ENCODE data around the gene ZNF467. TPM values are rescaled to one million over a fixed set of nuclear protein-coding genes. Genes with fewer than 3 reads are reported as not detected.

Gene ZNF467
- total RNA-seq, 1 experiment from 2014 or later = 3.0 TPM

DNA sequence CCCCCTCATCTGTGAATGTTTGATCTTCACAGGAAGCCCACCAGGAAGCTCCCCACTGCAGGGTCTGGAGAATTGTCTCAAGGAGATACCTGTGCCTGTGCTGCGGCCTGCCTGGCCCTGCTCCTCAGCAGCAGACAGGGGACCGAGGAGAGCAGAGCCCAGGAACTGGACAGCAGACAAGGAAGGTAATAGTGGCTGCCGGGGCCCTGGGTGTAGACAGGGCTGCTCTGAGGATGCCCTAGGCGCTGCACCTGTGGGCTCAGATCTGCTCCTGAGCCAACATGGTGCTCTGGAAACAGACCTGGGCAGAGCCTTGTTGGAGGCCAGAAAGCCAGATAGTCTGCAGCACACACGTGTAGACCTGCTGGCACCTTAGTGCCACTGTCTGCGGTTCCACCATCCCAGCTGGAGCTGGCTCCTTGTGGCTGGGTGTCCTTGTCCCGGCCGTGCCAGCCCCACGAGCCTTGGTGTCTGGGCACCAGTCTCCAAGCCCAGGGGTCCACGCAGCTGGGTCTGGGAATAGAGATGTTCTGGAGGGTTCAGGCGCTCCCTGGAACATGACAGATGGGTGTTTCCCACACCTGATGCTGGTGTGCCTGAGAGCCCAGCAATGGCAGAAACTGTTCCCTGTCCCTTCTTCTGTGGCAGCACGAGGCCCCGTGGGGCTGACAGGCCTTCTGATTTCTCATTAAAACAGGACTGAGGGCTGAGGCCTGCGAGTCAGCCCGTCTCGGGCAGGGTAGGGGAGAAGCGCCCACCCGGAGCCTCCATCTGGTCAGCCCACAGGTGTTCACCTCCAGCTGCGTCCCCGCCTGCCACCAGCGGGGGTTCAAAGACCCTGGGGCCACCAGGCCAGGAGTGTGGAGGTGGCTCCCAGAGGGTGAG, 44.7 kb downstream of the ZNF467 start:
- no peak for DNase-seq (ENCODE audit: low spot score)

DNA sequence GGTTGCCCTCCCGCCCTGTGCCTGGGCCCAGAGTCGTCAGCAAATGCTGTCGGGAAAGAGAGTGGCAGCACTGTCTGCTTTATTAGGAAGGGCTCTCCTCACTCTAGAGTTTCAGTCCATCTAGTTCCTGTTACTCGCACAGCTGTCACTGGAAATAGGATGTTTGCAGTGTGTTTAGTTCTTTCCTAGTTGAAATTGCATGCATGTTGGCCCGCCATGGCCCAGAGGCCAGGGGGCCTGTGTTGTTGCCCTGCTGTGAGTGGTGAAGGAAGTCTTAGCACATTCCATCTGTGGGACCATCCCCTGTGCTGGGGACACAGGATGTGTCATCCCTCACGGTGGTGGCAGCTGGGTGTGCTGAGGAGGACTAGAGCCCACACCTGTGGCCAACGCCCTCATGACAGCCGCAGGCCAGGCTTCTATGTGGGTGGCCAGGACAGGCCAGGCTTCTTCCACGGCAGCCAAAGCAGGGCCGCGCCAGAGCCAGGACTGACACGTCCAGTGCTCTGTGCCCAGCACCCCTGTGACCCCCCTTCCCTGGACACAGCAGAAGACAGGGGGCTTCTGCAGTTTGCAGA, 45.4 kb downstream of the ZNF467 start:
- DNase-seq (ENCODE audit: low spot score) = no peak

DNA sequence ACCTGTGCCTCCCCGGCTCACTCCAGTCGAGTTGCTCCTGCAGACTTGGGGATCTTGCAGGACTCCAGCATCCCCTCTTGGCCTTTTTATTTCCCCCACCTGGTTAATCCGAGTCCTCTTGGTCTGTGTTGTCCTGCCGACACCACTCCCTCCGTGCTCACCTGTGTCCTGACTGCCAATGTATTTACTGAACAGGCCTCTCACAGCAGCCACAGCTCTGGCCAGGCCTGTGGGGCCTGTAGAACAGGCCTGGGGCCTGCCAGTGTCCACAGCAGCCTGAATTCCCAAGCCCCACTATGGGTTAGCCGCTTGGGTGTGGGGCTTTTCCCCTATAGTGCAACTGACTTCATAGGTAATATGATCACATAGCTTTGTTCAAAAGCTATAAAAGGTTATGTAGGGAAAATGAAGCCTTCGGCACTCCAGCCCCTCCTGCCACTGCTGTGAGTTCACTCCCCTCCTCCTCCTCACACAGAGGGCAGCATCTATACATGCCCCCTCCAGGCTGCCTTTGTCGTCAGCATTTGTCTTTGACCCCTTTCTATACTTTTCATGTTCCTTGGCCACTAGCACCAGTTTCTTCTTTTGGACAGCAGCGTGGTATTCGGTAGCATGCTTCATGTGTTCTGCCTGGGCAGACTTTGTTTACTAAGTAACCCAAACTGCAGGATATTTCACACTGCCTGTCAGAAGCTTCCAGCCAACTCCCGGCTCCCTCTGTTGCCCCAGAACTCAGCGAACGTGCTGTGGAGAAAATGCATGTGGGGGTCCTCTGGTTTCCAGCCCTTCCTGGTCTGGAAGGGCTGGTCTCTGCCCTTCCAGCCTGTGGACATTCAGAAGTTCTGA, 46.1 kb downstream of the ZNF467 start:
- no peak for DNase-seq (ENCODE audit: low spot score)

DNA sequence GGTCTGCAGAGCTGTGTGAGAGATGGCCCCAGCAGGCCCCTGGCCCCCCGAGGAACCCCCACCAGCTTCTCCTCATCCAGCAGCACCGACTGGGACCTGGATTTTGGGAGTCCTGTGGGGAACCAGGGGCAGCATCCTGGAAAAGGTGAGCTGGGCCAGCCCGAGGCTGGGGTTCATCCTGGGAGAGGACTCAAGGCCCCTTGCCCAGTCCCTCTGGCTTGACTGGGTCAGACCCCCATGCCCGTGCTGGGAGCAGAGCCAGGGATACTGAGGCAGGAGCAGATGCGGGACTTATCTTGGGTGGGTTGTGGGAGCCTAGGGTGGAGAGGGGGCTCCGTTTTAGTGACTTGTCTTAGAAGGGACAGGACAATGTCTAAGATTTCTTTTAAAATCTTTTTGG, 47.5 kb downstream of the ZNF467 start:
- no peak for DNase-seq (ENCODE audit: low spot score)

DNA sequence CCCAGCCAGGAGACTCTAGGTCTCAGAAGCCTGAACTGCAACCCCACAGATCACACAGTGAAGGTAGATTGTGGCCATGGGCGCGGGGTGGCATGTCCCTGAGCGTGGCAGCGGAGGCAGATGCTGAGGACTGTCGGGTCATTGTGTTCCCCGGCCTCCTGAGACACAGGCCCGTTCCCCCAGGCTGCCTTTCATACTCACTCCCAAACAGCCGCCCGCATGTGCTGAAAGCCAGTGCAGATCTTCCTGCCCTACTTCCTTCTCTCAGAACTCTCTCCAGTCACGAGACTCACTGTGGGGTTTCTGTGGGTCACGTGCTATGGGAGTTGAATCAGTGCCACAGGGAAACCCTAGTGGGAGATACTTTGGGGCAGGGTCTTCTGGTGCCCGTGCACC, 48.0 kb downstream of the ZNF467 start:
- no peak for DNase-seq (ENCODE audit: low spot score)

DNA sequence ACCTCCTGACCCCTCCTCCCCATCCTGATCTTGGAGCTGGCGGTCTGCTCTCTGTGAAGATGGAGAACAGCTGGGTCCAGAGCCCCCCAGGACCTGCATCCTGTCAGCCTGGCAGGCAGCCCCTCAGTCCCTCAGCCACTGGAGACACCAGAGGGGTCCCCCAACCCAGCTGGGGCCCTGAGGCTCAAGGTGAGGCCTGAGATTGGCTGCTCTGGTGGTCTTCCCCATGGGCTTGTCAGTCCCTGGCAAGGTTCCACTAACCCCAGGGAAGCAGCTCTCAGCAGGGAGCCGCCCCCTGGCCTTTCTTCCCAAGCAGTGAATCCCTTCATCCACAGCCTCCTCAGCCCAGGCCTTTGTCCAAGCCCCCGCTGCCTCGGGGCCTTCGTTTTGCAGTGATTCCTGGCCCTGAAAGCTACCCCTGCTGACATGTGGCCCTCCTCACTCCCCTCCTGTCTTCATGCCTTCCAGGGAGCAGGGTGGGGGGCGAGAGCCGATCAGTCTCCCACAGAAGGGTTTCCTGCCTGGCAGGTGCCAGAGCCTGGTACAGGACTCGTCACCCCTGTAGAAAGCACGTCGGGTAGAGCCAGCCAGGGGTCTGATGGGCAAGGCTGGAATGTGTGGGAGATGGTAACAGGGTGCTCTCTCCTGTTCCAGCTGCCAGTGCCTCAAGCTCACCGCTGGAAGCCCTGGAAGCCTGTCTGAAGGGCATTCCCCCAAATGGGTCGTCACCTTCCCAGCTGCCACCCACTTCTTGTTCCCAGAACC, 48.5 kb downstream of the ZNF467 start:
- no peak for DNase-seq (ENCODE audit: low spot score)

DNA sequence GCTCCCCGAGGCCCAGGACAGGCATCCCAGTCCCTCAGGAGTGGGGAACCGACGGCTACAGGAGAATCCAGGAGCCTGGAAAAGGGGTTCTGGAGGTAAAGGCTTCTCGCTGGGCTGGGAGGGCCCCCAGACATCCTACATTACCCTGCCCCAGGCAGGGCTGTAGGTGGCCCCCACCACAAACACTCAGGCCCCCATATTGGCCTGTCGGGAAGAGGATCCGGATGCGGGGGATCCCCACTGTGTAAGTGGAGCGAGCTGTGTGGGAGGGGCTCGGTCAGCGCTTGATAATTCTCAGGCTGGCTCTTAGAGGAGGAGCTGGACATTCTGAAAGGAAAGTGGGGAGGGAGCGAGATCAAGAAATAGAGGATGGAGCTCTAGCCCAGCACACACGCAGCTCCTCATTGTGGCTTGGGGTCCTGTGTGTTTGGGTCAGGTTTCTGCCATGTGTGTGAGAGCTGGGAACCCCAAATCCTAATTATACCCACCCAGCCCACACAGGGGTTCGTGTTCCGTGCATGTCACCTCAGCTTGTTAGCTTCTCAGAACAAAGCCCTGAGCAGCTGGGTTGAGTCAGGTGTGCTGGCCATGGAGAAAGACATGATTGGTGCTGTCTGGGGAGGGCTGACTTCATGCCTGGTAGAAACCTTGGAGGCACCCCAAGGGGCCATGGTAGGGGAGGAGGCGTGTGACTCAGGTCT, 49.4 kb downstream of the ZNF467 start:
- DNase-seq (ENCODE audit: low spot score) = no peak

DNA sequence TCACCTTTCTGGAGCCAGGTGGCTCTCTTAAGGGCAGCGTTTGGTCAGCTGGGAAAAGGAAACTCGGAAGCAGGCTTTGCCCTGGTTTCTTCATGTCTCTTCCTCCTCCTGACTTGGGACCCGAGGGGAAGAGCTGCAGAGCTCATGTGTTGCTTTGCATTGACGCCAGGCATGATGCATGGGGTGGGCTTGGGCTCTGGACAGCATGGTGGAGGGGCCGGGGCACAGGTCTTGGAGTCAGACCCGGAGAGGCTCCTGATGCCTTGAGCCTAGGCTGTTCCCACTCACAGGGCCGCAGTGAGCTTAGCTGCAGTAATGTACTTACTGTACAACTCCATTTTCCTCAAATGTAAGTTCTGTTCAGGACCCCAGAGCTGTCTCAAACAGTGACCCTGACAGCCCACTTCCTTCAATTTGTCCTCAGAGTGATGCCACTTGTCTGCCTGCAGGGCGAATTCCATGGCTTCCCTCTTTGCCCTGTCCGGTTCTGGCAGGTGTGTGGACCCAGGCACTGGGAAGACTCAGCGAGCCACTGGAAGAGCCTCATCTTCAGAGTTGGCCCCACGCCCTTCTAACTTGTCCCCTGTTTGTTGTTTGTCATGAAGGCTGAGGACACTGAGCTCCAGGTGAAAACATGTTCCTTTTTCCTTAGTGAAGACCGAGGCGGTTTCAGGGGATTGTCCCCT, 50.2 kb downstream of the ZNF467 start:
- no peak for DNase-seq (ENCODE audit: low spot score)

DNA sequence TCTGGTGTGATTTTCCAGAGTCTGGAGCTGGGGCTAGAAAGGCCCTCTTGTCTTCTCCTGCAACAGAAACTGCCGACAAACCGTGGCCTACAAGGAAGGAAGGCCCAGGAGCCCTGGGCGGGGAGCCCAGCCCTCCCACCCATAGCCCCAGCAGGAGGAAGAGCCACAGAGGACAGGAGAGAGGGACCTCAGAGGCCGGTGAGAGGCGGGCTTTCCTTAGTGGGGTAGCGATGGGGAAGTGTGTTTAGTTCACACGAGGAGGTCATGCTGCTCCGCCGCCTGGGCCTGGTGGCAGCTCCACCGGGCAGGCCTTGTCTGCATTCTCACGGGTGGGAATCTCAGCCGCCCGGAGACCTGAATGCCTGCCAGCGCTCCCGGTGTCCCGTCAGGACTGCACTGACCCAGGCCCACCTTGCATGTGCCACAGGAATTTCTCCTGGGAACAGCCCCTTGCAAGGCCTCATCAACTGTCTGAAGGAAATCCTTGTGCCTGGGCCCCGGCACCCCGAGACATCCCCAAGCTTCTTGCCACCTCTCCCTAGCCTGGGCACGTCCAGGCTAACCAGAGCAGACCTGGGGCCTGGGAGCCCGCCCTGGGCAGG, 50.9 kb downstream of the ZNF467 start:
- DNase-seq (ENCODE audit: low spot score) = no peak

DNA sequence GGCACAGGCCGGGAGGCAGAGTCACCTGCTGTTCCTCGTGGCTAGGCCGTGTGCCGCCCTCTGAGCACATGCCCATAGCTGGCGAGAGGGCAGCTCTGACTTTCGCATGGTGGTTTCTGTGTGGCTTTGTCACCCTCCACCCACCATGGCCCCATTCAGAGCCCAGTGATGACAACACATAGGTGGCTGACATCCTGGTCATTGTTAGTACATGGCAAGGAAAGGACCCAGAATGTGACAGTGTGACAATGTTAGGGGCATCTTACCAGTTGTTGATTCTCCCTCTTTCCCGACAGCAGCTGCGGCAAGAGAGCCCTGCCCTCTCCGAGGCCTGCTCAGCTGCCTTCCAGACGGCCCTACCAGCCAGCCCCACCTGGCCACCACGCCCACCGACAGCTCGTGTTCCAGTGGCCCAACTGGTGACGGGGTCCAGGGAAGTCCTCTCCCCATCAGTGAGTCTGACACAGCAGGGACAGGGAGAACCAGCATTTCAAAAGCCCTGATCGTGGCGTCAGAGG, 52.2 kb downstream of the ZNF467 start:
- DNase-seq (ENCODE audit: low spot score) = no peak

DNA sequence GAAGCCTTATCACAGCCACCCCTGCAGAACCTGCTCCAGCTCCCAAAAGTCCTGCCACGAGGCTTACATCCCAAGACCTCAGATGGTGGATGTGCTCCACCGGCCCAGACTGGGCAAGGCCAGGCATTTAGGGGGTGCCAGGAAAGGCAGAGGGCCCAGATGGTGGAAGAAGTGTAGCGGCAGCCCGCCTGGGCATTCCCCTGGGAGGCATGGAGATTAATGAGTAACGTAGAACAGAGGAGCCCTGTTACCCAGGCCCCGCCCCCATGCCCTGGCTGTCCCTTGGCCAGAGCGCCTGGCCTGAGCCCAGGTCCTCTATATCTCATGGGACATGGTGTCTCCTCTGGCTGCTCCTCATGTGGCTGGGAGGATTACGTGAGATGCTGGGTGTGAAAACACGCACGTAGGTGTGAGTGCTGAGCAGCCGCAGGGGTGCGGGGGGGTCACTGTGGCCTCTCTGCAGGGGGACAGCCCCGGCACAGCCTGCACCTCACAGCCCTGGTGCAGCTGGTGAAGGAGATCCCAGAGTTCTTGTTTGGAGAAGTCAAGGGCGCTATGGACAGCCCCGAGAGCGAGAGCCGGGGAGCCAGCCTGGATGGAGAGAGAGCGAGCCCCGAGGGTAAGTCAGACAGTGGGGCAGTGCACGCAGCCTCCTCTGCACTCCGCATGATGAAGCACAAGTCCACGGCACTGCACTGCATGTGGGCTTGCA, 52.9 kb downstream of the ZNF467 start:
- DNase-seq (ENCODE audit: low spot score) = no peak

DNA sequence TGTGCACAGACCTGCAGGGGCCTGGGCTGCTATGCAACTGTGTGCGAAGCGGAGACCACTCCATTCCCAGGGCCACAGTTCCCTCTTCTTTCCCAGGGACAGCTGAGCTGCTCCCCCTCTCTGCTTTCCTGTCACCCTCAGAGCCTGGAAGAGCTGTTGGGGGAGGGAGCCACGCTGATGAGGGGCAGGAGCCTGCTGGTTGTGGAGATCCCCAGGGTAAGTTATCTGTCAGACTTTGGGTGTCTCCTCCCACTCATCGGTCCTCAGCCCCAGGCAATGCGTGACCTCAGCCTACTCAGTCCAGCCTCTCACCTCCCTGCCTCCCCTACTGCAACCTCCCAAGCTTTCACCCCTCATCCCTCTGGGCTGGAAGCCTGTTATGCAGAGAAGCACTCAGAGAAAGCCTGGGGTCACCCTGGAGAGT, 53.5 kb downstream of the ZNF467 start:
- no peak for DNase-seq (ENCODE audit: low spot score)

DNA sequence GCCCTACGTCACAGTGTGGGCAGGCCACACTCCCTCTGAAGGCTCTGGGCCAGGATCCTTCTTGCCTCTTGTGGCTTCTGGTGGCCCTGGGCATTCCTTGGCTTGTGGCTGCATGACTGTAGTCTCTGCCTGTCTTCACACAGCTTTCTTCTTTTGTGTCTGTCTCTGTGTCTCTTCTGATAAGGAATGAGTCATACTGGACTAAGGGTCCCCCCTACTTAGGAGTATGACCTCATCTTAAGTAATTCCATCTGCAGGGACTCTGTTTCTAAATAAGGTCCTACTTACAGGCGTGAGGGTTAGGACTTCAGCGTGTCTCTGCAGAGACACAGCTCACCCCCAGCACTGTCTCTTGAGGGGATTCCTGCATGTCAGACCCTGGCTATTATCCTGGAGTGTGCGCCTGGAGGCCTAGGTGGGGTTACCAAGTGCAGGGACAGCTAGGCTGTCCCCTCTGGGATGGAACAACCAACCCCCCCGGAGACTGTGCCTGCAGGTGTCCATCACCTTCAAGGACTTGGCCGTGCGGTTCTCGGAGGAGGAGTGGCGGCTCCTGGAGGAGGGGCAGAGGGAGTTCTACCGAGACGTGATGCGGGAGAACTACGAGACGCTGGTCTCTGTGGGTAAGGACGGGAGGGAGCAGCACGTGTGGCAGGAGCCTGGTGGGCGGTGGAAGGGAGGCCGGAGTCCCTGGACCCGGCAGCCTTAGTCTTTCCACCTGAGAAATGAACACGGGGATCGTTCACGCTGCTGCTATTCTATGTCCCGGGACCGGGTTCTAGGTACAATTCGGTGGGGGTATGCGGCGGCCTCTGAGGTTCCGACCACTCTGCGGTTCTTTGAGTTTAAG, 54.1 kb downstream of the ZNF467 start:
- DNase-seq (ENCODE audit: low spot score) = peak; percentile 53

DNA sequence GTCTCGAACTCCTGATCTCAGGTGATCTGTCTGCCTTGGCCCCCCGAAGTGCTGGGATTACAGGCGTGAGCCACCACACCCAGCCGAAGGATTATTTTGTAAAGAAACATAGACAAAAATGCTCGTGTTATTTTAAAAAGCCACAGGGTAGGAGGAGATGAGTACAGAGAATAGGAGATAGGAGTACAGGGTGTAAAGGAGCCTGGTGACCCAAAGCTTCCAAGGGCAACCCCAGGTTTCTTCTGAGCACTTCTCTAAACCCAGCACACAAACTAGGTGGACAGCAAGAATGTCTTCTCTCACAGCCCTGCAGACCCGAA, 54.7 kb downstream of the ZNF467 start:
- DNase-seq (ENCODE audit: low spot score) = no peak

DNA sequence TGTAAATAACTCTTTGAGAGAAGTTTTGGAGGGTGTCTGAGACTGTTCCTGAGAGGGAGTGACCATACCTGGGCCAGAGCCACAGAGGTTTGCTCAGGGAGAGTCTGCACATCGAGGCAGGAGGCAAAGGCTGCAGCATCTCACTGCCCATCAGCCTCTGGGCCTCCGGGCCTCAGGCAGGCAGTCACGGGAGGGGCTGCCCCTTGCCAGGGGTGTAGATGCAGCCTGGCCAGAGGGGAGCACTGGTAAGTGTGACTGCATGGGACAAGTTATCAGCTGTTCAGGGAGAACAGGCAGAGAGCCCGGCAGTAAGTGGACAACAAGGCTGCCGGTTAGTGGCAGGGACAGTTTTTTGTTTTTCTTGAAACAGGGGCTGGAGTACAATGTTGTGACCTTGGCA, 55.9 kb downstream of the ZNF467 start:
- no peak for DNase-seq (ENCODE audit: low spot score)

DNA sequence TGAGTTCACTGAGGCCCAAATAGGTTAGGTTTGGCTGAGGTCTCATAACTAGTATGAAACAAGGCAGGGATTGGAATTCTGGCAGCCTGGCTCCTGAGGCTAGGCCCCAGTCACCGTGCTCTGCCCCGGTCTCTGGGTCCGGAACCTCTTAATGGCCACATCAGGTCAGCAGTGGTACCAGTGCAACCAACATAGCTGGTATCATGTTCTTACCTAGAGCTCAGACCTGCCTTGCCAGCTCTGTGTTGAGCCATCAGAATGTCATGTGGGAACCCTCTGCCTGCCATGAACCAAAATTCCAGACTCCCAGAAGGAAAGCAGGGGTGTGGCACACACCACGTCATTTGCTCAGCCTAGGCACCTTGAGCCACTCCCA, 56.5 kb downstream of the ZNF467 start:
- no peak for DNase-seq (ENCODE audit: low spot score)

DNA sequence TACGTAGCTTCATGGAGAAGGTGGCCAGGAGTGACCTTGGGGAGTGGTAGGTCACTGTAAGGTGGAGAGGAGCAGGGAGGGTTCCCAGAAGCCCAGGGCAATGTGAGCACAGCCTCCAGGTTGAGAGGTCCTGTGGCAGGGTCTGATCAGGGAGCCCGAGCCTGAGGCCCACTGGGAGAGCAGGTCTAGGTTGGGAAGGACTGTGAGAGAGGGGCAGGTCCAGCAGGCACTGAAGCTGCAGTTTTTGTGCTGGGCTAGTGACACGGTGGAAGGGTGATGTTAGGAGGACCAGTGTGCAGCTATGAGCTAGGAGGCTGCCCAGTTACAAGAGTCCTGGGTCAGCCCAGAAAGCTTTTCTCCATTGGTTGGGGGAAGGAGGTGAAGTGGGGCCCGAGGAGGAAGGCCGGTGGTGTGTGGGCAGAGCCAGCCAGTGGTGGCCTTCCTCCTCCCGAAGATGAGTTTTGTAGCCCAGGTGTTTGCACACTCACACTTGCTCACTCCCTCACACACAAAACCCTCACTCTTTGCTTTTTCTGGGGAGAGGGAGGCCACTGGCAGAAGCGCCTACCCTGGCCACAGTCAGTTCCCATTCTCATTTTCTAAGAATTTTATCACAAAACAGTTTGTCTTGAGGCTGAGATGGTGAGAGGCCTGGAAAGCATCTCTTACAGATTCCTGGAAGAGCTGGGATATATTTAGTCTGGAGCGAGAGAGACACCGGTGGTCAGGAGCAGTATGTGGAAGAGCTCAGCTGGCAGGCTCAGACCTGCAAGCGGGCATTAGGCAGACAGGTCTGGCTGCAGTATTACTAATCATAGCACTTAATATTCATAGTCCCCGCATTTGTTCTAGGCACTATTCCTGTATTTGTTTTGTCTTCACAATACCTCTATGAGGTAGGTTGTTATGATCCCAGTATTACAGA, 57.1 kb downstream of the ZNF467 start:
- no peak for DNase-seq (ENCODE audit: low spot score)
